HG02763 (cell line): ENCODE measurements around the gene KRT33B.

Source experiments
- ATAC-seq: cut with Tn5 transposase; IDR thresholded peaks from one replicate; pipeline ENCODE4 v1.9.1; 2021; ENCODE audit warnings: mild to moderate bottlenecking, moderate library complexity; ENCODE audit not compliant: unreplicated experiment

KRT33B gene

DNA sequence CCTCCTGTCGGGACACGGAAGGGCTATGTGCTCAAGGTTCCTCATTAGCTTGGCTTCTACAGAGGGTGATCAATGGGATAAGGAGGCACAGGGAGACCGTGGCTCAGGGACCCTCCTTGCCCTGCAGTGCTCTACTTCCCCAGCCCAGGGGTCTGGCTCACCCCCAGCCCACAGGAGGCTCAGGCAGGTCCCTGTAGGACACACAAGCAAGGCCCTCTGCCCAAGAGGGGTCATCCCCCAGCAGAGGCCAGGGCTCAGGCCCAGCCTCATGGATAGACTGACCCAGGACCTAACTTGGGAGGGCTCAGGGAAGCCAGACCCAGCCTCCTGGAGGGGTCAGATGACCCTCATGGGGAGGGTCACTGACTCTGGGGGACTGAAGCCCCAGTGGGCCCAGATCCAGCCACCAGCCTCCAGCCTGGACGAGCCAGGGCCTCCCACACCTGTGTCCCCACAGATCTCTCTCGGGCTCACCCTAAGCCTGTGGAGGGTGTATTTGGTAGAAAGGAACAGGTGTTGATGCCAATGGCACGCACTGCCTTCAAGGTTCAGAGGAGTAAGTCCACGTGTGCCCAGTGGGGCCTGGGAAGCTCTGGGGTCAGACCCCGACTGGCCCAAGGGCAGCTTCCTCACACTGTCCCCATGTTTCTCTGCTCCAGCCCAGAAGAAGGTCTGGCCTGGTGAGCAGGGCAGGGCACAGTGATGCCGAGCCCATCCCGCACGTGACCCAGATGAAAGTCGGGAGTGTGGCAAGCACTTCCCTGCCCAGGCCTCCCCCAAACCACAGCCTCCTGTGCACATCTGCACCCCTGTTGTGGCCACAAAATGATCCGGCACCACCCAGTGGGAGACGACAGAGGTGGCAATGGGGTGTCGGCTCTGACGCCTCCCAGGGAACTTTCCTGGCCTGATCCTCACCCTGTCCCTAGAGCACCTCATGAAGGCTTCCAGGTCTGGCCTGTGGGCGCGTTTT lies 43.2 kb downstream of the KRT33B start:
- ATAC-seq, result no peak

DNA sequence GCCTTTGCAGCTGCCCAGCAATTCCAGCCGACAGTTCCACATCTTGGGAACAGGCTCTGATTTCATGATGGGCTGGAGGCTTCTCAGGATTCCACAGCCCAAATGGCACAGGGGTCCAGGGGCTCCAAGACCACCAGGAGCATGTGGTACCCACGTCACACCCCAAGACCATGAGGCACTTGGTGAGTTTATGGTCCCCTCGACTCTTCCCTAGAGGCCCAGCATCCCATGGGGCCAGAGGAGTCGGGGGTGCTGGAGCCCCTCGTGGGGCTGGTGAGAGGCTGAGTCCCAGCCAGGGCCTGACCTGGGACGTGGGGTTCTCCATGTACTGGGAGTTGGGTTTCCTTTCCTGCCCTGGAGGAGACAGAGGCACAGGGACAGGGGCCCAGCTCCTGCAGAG lies 44.0 kb downstream of the KRT33B start:
- ATAC-seq, result no peak

GRCh38 chr17:41325126-41325525 lies 44.5 kb downstream of the KRT33B start:
- no peak for ATAC-seq

DNA sequence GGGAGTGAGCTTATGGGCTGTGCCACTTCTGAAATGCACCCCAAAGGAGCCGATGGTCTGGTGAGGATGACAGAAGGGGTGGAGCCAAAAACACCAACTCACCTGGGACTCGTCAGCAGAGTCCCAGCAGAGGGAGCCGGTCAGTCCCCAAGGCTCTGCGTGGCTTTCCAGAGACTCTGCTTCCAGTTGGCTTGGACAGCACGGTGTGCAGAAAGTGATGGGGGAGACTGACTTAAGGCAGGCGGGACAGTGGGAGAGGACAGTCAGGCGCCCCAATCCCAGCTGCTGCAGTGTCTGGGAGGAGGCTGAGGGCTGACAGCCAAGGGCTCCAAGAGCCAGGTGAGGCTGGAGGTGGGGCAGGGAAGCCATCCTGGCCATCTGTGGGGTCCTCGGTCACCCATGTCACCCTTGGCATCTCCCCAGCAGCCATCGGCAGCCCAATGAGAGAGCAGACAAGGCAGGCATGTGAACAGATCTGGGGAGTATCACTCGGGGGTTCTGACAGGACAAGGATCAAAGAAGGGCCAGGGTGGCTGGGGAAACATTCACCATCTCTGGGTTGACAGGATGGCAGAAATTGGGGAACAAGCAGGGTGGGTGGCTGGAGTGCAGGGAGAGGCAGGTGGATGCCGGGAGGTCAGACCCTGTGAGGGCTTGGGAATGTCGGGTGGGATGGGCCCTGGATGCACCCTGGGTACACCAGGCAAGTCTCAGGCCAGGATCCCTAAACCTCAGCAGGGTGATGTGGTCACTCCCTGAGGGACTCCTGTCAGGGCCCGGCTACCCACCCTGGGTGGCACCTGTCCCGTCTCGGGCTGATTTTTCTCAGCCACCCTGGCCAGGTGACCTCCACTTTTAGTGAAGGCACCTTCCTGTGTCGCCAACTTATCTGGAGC lies 45.2 kb downstream of the KRT33B start:
- no peak for ATAC-seq

- no peak for ATAC-seq
These were observed 46.4 kb downstream of the KRT33B start for GRCh38 chr17:41322903-41323895.

DNA sequence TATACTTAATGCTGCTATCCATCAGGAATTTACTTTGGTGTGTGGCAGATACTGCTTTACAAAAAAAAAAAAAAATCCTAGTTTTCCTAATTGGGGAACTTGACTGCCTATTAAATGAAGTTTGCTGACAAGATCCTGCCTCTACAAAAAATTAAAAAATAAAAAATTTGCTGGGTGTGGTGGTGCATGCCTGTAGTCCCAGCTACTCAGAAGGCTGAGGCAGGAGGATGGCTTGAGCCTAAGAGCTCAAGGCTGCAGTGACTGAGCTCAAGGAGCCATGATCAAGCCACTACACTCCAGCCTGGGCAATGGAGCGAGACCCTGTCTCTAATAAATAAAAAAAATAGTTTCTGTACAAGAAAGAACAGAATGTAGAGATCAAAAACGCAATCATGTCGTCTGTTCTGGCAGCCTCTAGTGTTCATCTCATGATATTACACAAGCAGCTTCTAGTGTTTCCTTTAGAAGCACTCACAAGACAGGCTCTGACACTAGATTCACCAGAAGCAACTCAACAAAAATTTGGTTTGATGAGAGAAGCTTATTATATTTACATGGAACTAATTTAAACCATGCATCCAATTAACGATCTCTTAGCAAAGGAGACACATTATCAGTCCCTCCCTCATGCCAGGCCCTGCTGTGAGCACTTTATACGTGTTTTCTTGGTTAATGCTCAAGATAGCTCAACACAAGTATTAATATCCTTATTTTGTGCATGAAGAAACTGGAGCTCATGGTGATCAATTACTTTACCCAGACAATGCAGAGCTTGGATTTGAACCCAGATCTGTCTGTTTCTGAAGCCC lies 47.3 kb downstream of the KRT33B start:
- ATAC-seq, result no peak

GRCh38 chr17:41318231-41318630 lies 51.4 kb downstream of the KRT33B start:
- no peak for ATAC-seq

DNA sequence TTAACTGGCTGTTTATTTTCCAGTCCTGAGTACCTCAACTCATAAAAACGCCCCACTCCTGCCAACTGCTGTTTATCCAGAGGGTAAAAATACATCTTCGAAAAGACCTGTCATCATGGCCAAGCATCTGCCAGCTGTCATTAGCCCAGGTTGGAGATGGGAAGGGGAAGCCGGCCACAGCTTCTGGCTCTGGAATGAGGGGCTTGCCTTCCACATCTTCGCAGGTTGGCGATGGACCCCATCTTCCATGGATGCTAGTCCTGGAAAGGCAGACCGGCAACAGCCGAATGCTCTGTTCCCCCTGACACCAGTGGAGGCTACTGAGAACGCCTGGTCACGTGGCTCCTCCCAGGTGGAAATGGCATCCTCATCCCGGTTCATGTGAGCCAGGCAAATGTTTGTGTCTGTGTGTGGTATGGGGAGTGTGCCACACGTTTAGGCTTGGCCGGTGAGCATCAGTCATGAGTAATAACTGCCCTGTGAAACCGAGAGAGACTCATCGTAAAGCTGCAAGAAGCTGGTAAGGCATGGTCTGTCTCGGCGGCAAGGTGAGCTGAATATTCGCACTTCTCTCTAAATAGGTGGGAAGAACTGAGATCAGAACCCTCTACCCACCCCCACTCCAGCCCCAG lies 53.7 kb downstream of the KRT33B start:
- ATAC-seq, result no peak

GRCh38 chr17:41315204-41315794 lies 54.3 kb downstream of the KRT33B start, which contains the start of gene KRTAP17-1:
TSS of gene KRTAP17-1 (minus strand) at chr17:41315710. CDS start at chr17:41315650, 60 bp downstream.
- no peak for ATAC-seq
